Measurements from ENCODE around the gene SETDB2.

GRCh38 chr13:49538404-49538803 lies 94.3 kb downstream of the SETDB2 start:
- no peak for TF ChIP-seq CTCF (IDR thresholded peaks at IDR 0.05)
- no peak for TF ChIP-seq ZSCAN18 (CRISPR knock-in tag; IDR thresholded peaks at IDR 0.05)
- TF ChIP-seq ATF2 (CRISPR knock-in tag; IDR thresholded peaks at IDR 0.05; ENCODE audit: borderline replicate concordance, low read depth): no peak
- TF ChIP-seq SP1 (CRISPR knock-in tag; conservative IDR thresholded peaks at IDR 0.05): no peak
- TF ChIP-seq ZNF232 (CRISPR knock-in tag; IDR thresholded peaks at IDR 0.05): no peak
- no peak for TF ChIP-seq RELA (CRISPR knock-in tag; IDR thresholded peaks at IDR 0.05; ENCODE audit: borderline replicate concordance)
- no peak for TF ChIP-seq JUN (CRISPR knock-in tag; IDR thresholded peaks at IDR 0.05)
- TF ChIP-seq AFF4 (CRISPR knock-in tag; IDR thresholded peaks at IDR 0.05; ENCODE audit: borderline replicate concordance): no peak
- no peak for TF ChIP-seq NR3C1 (CRISPR knock-in tag; conservative IDR thresholded peaks at IDR 0.05; ENCODE audit: low read depth)
